GM19099 (cell line): ENCODE results near the gene DSTYK.

ENCODE experiments used
- POLR2A ChIP-seq: IDR thresholded peaks from 3 replicates; pipeline ENCODE4 v1.6.1; 2011; ENCODE audit warnings: low read depth; ENCODE audit not compliant: insufficient read length; ENCODE audit errors: extremely low read depth

Gene DSTYK

GRCh38 chr1:205108464-205108863 is 103.0 kb downstream of the DSTYK start:
- TF ChIP-seq POLR2A, result no peak

GRCh38 chr1:205107327-205107726 is 104.2 kb downstream of the DSTYK start:
- TF ChIP-seq POLR2A, result no peak

- no peak for TF ChIP-seq POLR2A
These were observed 109.1 kb downstream of the DSTYK start for GRCh38 chr1:205102404-205102803.

- TF ChIP-seq POLR2A, result no peak
These were observed 113.3 kb downstream of the DSTYK start for GRCh38 chr1:205098242-205098641.

GRCh38 chr1:205095422-205095821 is 116.1 kb downstream of the DSTYK start:
- TF ChIP-seq POLR2A, result no peak
